HEK293T (cell line): ENCODE measurements around the gene TNNI2.

Experiments
- CTCF ChIA-PET: fragments of 350-600 bp; formaldehyde crosslinking; extraction: SDS; loops from one replicate; lab custom pipeline; 2021; ENCODE audit warnings: antibody characterized with exemption, inconsistent platforms; lab: Yijun Ruan, JAX
- POLR2A ChIA-PET: fragments of 350-600 bp; formaldehyde crosslinking; extraction: SDS; loops from one replicate; lab custom pipeline; 2020; ENCODE audit warnings: antibody characterized with exemption, inconsistent platforms; lab: Yijun Ruan, JAX
- DNase-seq: peaks from one replicate; pipeline ENCODE4 v3.0.0; 2012; ENCODE audit warnings: mixed read lengths; ENCODE audit errors: extremely low spot score
- ARNT ChIP-seq: fragments of 450-650 bp; IDR thresholded peaks from 2 replicates; pipeline ENCODE4 v1.6.1; 2017; ENCODE audit warnings: mild to moderate bottlenecking
- BHLHE40 ChIP-seq: fragments of 450-650 bp; IDR thresholded peaks from 2 replicates; pipeline ENCODE4 v1.6.1; 2016; ENCODE audit warnings: mild to moderate bottlenecking, moderate library complexity, borderline replicate concordance
- CTBP1 ChIP-seq: fragments of 450-650 bp; IDR thresholded peaks from 2 replicates; pipeline ENCODE4 v1.6.1; 2016; ENCODE audit warnings: borderline replicate concordance
- ELF4 ChIP-seq: fragments of 450-650 bp; IDR thresholded peaks from 2 replicates; pipeline ENCODE4 v1.6.1; 2017; ENCODE audit warnings: antibody characterized with exemption
- FOXA1 ChIP-seq: fragments of 450-650 bp; IDR thresholded peaks from 2 replicates; pipeline ENCODE4 v1.6.1; 2016; ENCODE audit warnings: mild to moderate bottlenecking
- FOXK2 ChIP-seq: fragments of 450-650 bp; IDR thresholded peaks from 2 replicates; pipeline ENCODE4 v1.6.1; 2016; ENCODE audit warnings: mild to moderate bottlenecking
- FOXM1 ChIP-seq: fragments of 450-650 bp; IDR thresholded peaks from 2 replicates; pipeline ENCODE4 v1.6.1; 2017; ENCODE audit warnings: mild to moderate bottlenecking, borderline replicate concordance
- HDGF ChIP-seq: fragments of 450-650 bp; IDR thresholded peaks from 2 replicates; pipeline ENCODE4 v1.6.1; 2017; ENCODE audit warnings: antibody characterized with exemption, borderline replicate concordance
- L3MBTL2 ChIP-seq: fragments of 450-650 bp; conservative IDR thresholded peaks from 2 replicates; pipeline ENCODE4 v1.6.1; 2016; ENCODE audit warnings: mild to moderate bottlenecking
- LEF1 ChIP-seq: fragments of 450-650 bp; IDR thresholded peaks from 2 replicates; pipeline ENCODE4 v1.6.1; 2017; ENCODE audit warnings: mild to moderate bottlenecking, borderline replicate concordance
- NFRKB ChIP-seq: fragments of 450-650 bp; IDR thresholded peaks from 2 replicates; pipeline ENCODE4 v1.6.1; 2016; ENCODE audit warnings: mild to moderate bottlenecking, moderate library complexity
- SP1 ChIP-seq: fragments of 450-650 bp; IDR thresholded peaks from 2 replicates; pipeline ENCODE4 v1.6.1; 2017
- SUZ12 ChIP-seq: fragments of 450-650 bp; IDR thresholded peaks from 2 replicates; pipeline ENCODE4 v1.6.1; 2016; ENCODE audit warnings: mild to moderate bottlenecking
- TARDBP ChIP-seq: fragments of 450-650 bp; IDR thresholded peaks from 2 replicates; pipeline ENCODE4 v1.6.1; 2016
- ZNF384 ChIP-seq: fragments of 450-650 bp; IDR thresholded peaks from 2 replicates; pipeline ENCODE4 v1.6.1; 2016
- TF ChIP-seq, protein P1 (sequence below): fragments of 450-650 bp; IDR thresholded peaks from 2 replicates; pipeline ENCODE4 v1.6.1; 2016

TNNI2 gene

DNA sequence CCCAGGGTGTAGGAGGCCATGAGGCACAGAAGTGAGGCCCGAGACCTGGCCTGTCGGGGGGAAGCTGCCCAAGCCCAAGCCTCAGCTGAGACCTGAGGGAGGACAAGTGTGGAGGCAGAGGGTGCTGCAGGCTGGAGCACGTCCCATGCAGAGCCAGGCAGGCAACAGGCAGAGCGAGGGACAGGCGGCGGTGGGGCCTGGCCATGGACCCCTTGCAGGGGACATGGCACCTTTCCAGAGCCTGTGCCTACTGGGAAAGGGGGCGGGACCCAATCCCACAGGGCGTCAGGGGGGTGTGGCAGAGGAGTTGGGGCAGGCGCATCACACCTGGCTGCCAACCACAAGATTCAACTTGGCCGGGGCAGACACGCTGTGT, 4.3 kb downstream of the TNNI2 start:
- POLR2A ChIA-PET = no interaction called here
- TF ChIP-seq TARDBP = no peak
- TF ChIP-seq NFRKB = no peak
- no peak for TF ChIP-seq SUZ12
- no peak for TF ChIP-seq BHLHE40
- no peak for TF ChIP-seq L3MBTL2
- no peak for TF ChIP-seq LEF1
- TF ChIP-seq FOXM1 = no peak
- TF ChIP-seq ELF4 = no peak
- TF ChIP-seq FOXA1 = no peak
- TF ChIP-seq ARNT = no peak
- CTCF ChIA-PET = interaction anchor here (1.1 kb wide), 1 partner anchor 10 kb away, joined by 3 read pairs; no protein-coding TSS in a partner anchor
- DNase-seq = no peak

DNA sequence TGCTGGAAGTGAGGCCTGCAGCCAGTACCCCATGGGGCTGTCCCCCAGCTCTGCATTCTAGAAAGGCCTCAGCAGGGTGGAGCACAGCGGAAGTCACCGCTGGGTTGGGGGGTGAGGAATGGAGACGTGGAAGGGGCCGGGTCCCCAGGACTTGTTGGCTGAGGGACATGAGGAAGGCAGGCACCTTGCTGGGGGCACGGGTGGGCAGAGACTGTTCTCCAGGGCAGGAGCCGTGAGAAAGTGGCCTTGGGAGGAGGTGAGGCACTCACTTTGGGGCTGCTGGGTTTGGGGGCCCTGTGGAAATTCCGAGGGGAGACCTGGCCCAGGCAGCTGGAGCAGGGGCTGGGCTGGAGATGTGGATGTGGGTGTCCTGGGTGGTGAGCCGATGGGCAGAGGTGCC, 5.0 kb downstream of the TNNI2 start:
- no peak for DNase-seq
- ChIA-PET CTCF (no interaction called here), POLR2A (no interaction called here)
- TF ChIP-seq SP1 (no peak), ELF4 (no peak), NFRKB (no peak), ARNT (no peak), L3MBTL2 (no peak), FOXA1 (no peak), HDGF (no peak), TARDBP (no peak)
- TF ChIP-seq, protein P1, sequence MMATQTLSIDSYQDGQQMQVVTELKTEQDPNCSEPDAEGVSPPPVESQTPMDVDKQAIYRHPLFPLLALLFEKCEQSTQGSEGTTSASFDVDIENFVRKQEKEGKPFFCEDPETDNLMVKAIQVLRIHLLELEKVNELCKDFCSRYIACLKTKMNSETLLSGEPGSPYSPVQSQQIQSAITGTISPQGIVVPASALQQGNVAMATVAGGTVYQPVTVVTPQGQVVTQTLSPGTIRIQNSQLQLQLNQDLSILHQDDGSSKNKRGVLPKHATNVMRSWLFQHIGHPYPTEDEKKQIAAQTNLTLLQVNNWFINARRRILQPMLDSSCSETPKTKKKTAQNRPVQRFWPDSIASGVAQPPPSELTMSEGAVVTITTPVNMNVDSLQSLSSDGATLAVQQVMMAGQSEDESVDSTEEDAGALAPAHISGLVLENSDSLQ = no peak

DNA sequence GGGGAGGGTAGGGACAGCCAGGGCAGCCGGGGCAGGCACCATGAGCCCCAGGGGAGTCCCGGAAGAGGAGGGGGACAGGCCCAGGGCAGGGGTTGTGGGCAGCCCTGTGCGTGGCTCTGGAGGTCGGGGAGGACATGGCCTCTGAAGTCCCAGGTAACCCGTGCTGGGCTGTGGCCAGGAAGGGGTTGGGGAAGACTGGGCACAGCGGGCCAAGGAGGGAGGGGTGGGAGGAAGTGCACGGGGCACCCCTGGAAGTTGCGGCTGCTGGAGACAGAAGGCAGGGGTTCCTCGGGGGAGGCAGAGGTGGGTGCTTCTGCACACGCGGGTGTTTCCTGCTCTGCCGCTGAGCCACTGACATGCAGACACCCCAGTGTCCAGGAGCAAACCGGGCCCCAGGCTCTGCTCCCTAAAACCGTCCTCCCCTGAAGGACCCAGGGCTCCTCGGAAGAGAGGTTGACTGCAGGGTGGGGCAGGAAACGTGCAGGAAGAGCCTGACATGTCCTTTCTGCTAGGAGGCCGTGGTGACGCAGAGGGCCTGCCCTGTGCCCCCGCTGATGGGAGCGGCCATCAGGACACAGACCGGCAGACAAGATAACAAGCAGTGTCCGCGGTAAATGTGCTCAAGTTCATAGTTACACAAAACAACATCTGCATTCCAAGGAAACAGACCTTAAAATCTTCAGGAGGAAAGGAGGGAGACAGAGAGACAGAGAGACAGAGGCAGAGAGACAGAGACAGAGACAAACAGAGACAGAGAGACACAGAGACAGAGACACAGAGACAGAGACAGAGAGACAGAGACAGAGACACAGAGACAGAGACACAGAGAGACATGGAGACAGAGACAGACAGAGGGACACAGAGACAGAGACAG, 5.7 kb downstream of the TNNI2 start:
- no peak for TF ChIP-seq CTBP1
- no peak for TF ChIP-seq ZNF384
- TF ChIP-seq FOXM1 = no peak
- TF ChIP-seq TARDBP = no peak
- no peak for TF ChIP-seq FOXA1
- TF ChIP-seq, protein P1 = no peak
- no peak for TF ChIP-seq FOXK2
- TF ChIP-seq BHLHE40 = no peak
- no peak for TF ChIP-seq ARNT
- TF ChIP-seq HDGF = no peak
- no peak for TF ChIP-seq ELF4
- no peak for TF ChIP-seq L3MBTL2
- ChIA-PET POLR2A (no interaction called here), CTCF (no interaction called here)
- no peak for DNase-seq

DNA sequence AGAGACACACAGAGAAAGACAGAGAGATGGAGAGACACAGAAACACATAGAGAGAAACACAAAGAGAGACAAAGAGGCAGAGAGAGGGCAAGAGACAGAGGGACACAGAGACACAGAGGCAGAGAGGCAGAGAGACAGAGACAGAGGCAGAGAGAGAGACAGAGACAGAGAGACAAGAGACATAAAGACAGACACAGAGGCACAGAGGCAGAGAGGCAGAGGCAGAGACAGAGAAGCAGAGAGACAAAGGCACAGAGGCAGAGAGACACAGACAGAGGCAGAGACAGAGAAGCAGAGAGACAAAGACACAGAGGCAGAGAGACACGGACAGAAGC, 6.3 kb downstream of the TNNI2 start:
- no peak for DNase-seq
- ChIA-PET CTCF (interaction anchor here (1.3 kb wide), 1 partner anchor 192 kb away, joined by 3 read pairs; no protein-coding TSS in a partner anchor), POLR2A (no interaction called here)
- TF ChIP-seq CTBP1 = peak; percentile 33; the same call in 1 of the 2 replicates
- TF ChIP-seq ZNF384 = no peak

DNA sequence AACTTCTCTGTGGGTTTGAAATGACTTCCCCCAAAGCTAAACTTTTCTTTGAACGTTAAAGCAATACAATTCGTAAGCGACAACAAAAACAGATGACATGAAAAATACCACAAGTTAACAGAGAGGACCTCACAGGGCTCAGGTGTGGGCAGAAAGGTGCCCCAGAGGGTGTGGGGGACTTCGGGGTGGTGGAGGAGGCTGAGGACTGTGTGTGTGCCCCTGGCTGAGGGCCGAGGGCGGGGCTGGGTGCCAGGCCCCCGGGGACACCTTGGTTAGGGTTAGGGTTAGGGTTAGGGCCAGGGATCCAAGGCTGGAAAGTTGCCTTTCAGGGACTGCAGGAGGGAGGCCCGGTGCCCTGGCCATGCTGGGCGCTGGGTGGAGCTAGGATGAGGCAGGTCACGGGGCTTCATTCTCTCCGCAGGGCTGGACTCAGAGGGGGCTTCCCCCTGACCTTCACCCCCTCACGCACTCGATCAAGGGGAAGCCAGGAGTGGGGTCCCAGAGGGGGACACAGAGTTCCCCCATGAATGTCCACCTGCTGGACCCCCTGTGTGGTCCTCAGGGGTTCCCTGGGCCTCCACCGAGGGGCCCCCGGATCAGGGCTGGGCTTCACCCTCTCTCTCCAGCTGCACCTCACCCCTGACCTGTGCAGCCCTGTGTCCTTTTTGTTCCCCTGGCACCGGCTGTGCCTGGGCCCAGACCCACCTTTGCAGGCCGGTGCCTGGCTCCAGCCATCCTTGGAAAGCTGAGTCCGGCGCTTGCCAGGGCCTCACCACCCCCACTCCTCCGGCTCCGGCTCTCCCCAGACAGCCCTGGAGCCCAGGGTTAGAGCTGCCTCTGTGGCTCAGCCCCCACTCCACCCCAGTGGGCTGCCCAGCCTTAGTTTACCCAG, 7.0 kb downstream of the TNNI2 start:
- CTCF ChIA-PET = interaction anchor here (0.6 to 1.3 kb wide), 2 partner anchors 193 to 204 kb away, joined by 3 to 4 read pairs; no protein-coding TSS in a partner anchor
- no peak for DNase-seq
- TF ChIP-seq ARNT (no peak), BHLHE40 (no peak), FOXK2 (no peak), FOXA1 (no peak), HDGF (no peak), TARDBP (no peak), L3MBTL2 (no peak), LEF1 (no peak), NFRKB (no peak), SP1 (no peak)

DNA sequence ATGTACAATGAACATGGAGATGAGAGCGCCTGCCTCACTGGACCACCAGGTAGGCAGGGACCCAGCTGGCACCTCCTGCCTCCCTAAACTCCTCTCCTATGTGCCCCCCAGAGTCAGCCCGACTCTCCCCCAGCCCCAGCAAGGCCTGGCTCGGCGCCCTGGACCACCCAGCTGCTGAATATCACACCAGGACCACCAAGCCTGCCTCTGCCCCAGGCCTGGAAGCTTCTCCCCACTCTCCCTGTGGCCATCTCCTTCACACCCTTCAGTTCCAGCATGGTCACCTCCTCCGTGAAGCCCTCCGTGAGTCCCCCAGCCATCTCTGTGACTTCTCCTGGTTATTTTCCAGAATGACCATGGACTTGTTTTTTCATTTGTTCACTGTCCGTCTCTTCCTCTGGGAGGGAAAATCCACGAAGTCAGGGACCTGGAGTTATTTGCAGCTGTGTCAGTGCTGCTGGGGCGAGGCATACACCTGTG, 7.7 kb downstream of the TNNI2 start:
- DNase-seq = no peak
- ChIA-PET CTCF (interaction anchor here (0.9 kb wide), 1 partner anchor 306 kb away, joined by 3 read pairs; no protein-coding TSS in a partner anchor), POLR2A (no interaction called here)
- no peak for TF ChIP-seq HDGF
- TF ChIP-seq LEF1 = no peak
- TF ChIP-seq, protein P1 = no peak
- TF ChIP-seq SUZ12 = no peak
- TF ChIP-seq ARNT = no peak
- no peak for TF ChIP-seq BHLHE40
- TF ChIP-seq FOXM1 = no peak
- no peak for TF ChIP-seq CTBP1
- no peak for TF ChIP-seq SP1
- TF ChIP-seq ZNF384 = no peak
- TF ChIP-seq FOXK2 = no peak
- no peak for TF ChIP-seq ELF4
- TF ChIP-seq NFRKB = no peak
- TF ChIP-seq TARDBP = no peak
- no peak for TF ChIP-seq L3MBTL2
- no peak for TF ChIP-seq FOXA1

More for the DNA sequence above, 7.0 kb downstream of the TNNI2 start:
- POLR2A ChIA-PET = no interaction called here
